Stimulated activated CD8-positive, alpha-beta memory T cell treated with anti-CD3 and anti-CD28 coated beads, Interleukin-15, amount 100 ng/mL, for 24 hours (primary cell): ENCODE data around the gene FAM181A.

Source experiments
- DNase-seq: peaks from one replicate; pipeline ENCODE4 v3.0.0-alpha.2; 2020; ENCODE audit warnings: low read depth

Gene FAM181A

GRCh38 chr14:93978735-93979134, 51.6 kb downstream of the FAM181A start:
- DNase-seq, result no peak
